K562 (cell line): ENCODE results near the gene TRIM27. TPM values are rescaled to one million over a fixed set of nuclear protein-coding genes. Genes with fewer than 3 reads are reported as not detected.
A peak's percentile ranks its signal among the peaks of the same experiment; 100 is the strongest.

Experiments
- ATAC-seq: fragments of 200-7000 bp; cut with Tn5 transposase; 3 replicates; pipeline ENCODE4 v1.9.1; 2020; ENCODE audit warnings: moderate library complexity
- BruUV-seq: library from RNA; stranded (reverse); fragments of 400-500 nt; replicated peaks from 2 replicates; lab custom pipeline; 2021; lab: Mats Ljungman, UMichigan
- CTCF ChIA-PET: fragments of 300-600 bp; formaldehyde crosslinking; extraction: SDS; loops from one replicate; lab custom pipeline; 2021; ENCODE audit warnings: low intra/inter-chr PET ratio; lab: Yijun Ruan, JAX
- POLR2A ChIA-PET: fragments of 300-600, 350-650 bp; sonication (Branson Sonifier 250); formaldehyde crosslinking; extraction: SDS; loops from one replicate; lab custom pipeline; 2021; ENCODE audit warnings: antibody characterized with exemption, inconsistent platforms; lab: Yijun Ruan, JAX
- DNase-seq, 4 experiments: peaks; one replicate each; pipeline versions ENCODE4 v3.0.0 to v3.0.0-alpha.2; 2011 to 2018; ENCODE audit warnings: low spot score in 3 of 4, mixed read lengths in 3 of 4; ENCODE audit errors: extremely low read depth in 1 of 4
- FAIRE-seq: peaks from 2 replicates; lab custom pipeline; 2011; peaks lifted over from hg19 to GRCh38; lab: Jason Lieb, UNC
- H2AFZ ChIP-seq: 2 replicates; pipeline ENCODE4 v1.6.0; 2011; ENCODE audit warnings: low read depth, low read length, control low read depth, inconsistent platforms
- H3K27ac ChIP-seq: fragments of 200-600 bp; 3 replicates; pipeline ENCODE4 v1.8.0; 2011; ENCODE audit warnings: low read depth, mild to moderate bottlenecking, control low read depth, inconsistent platforms, low read length, moderate library complexity, mixed read lengths; ENCODE audit errors: extremely low read depth
- H3K27me3 ChIP-seq, 2 experiments: fragments of 300-600 bp in 1 of 2; 2 replicates in 1 of 2; 3 replicates in 1 of 2; pipeline versions ENCODE4 v1.6.0 to v1.8.0; 2011; ENCODE audit warnings: inconsistent platforms in 2 of 2, low read length in 2 of 2, mild to moderate bottlenecking in 1 of 2, mixed read lengths in 1 of 2, moderate library complexity in 1 of 2; ENCODE audit not compliant: control insufficient read depth in 2 of 2, insufficient read depth in 2 of 2
- H3K36me3 ChIP-seq: fragments of 300-600 bp; 3 replicates; pipeline ENCODE4 v1.8.0; 2011; ENCODE audit warnings: mild to moderate bottlenecking, low read length, inconsistent platforms; ENCODE audit not compliant: control insufficient read depth, insufficient read depth
- H3K4me1 ChIP-seq, 2 experiments: fragments of 200-600 bp in 1 of 2; replicated peaks in 1 of 2; 2 replicates in 1 of 2; 3 replicates in 1 of 2; pipeline versions ENCODE4 v1.5.1 to v1.8.0; 2011; ENCODE audit warnings: inconsistent platforms in 2 of 2, low read length in 2 of 2, mild to moderate bottlenecking in 1 of 2, mixed read lengths in 1 of 2, moderate library complexity in 1 of 2; ENCODE audit not compliant: control insufficient read depth in 2 of 2, insufficient read depth in 2 of 2
- H3K4me2 ChIP-seq: 2 replicates; pipeline ENCODE4 v1.6.1; 2011; ENCODE audit warnings: low read length, control low read depth, inconsistent platforms, mixed read lengths; ENCODE audit not compliant: insufficient read depth
- H3K4me3 ChIP-seq: fragments of 200-600 bp; sonication (generic), shearing (Covaris generic); 2 replicates; pipeline ENCODE4 v1.5.1; 2016; ENCODE audit warnings: control low read depth, inconsistent platforms
- H3K79me2 ChIP-seq: fragments of 200-600 bp; 3 replicates; pipeline ENCODE4 v1.8.0; 2011; ENCODE audit warnings: low read length, inconsistent platforms; ENCODE audit not compliant: control insufficient read depth, insufficient read depth
- H3K9ac ChIP-seq, 2 experiments: 2 replicates each; pipeline versions ENCODE4 v1.6.0 to v1.6.1; 2011; ENCODE audit warnings: low read depth in 2 of 2, low read length in 2 of 2, control low read depth in 1 of 2, inconsistent platforms in 1 of 2, mild to moderate bottlenecking in 1 of 2, mixed read lengths in 1 of 2; ENCODE audit not compliant: insufficient read depth in 1 of 2
- H3K9me1 ChIP-seq: one replicate; pipeline ENCODE4 v1.6.0; 2011; ENCODE audit warnings: inconsistent platforms, mild to moderate bottlenecking, low read length, moderate library complexity; ENCODE audit not compliant: control insufficient read depth, insufficient read depth
- H3K9me3 ChIP-seq: replicated peaks from 2 replicates; pipeline ENCODE4 v1.5.1; 2011; ENCODE audit warnings: low read depth, low read length, inconsistent platforms; ENCODE audit not compliant: control insufficient read depth, insufficient read depth
- H4K20me1 ChIP-seq: replicated peaks from 2 replicates; pipeline ENCODE4 v1.6.1; 2011; ENCODE audit warnings: low read length, inconsistent platforms, mixed read lengths; ENCODE audit not compliant: control insufficient read depth, insufficient read depth
- C11orf30 ChIP-seq: fragments of 450-650 bp; IDR thresholded peaks from 2 replicates; pipeline ENCODE4 v1.6.1; 2016; ENCODE audit warnings: low read depth, mild to moderate bottlenecking
- CBFA2T2 ChIP-seq: fragments of 450-650 bp; conservative IDR thresholded peaks from 2 replicates; pipeline ENCODE4 v1.6.1; 2017; ENCODE audit warnings: mild to moderate bottlenecking
- CTBP1 ChIP-seq: fragments of 450-650 bp; IDR thresholded peaks from 2 replicates; pipeline ENCODE4 v1.6.1; 2016; ENCODE audit warnings: borderline replicate concordance
- DLX4 ChIP-seq: fragments of 250-450 bp; sonication (Bioruptor Pico); IDR thresholded peaks from 2 replicates; pipeline ENCODE4 v1.6.1; 2021; ENCODE audit warnings: mild to moderate bottlenecking
- ELF2 ChIP-seq: fragments of 250-450 bp; sonication (Bioruptor Pico); IDR thresholded peaks from 2 replicates; pipeline ENCODE4 v1.5.0; 2021; ENCODE audit warnings: mild to moderate bottlenecking
- ELK1 ChIP-seq: sonication (generic); formaldehyde crosslinking; IDR thresholded peaks from 2 replicates; pipeline ENCODE4 v1.8.1; 2022; ENCODE audit warnings: missing genetic modification reagents
- HLTF ChIP-seq: fragments of 450-650 bp; IDR thresholded peaks from 2 replicates; pipeline ENCODE4 v1.6.1; 2016
- KLF1 ChIP-seq: fragments of 450-650 bp; IDR thresholded peaks from 2 replicates; pipeline ENCODE4 v1.6.1; 2016; ENCODE audit warnings: missing genetic modification characterization, missing compliant biosample characterization
- NFIX ChIP-seq: fragments of 250-450 bp; sonication (Bioruptor Pico); IDR thresholded peaks from 2 replicates; pipeline ENCODE4 v1.4.0; 2020; ENCODE audit warnings: low read depth, mild to moderate bottlenecking, moderate library complexity
- PKNOX1 ChIP-seq: fragments of 450-650 bp; IDR thresholded peaks from 2 replicates; pipeline ENCODE4 v1.6.1; 2016
- RAD21 ChIP-seq, 2 experiments: fragments of 250-450 bp in 1 of 2; fragments of 450-650 bp in 1 of 2; sonication (Bioruptor Pico) in 1 of 2; formaldehyde crosslinking in 1 of 2; IDR thresholded peaks in 1 of 2; conservative IDR thresholded peaks in 1 of 2; 2 replicates each; pipeline versions ENCODE4 v1.4.0 to v1.8.0; 2020 to 2022; ENCODE audit warnings: mild to moderate bottlenecking in 2 of 2, moderate library complexity in 1 of 2
- SIN3A ChIP-seq, 2 experiments: fragments of 150-350 bp in 1 of 2; IDR thresholded peaks; 2 replicates each; pipeline ENCODE4 v1.6.1; 2011 to 2016; ENCODE audit warnings: borderline replicate concordance in 2 of 2, low read depth in 2 of 2, low read length in 2 of 2, mild to moderate bottlenecking in 2 of 2, moderate library complexity in 2 of 2; ENCODE audit not compliant: control insufficient read depth in 1 of 2
- SMARCE1 ChIP-seq: fragments of 450-650 bp; IDR thresholded peaks from 2 replicates; pipeline ENCODE4 v1.7.1; 2016; ENCODE audit warnings: mild to moderate bottlenecking
- SOX6 ChIP-seq: fragments of 450-650 bp; IDR thresholded peaks from 2 replicates; pipeline ENCODE4 v1.6.1; 2014; ENCODE audit warnings: mild to moderate bottlenecking
- SPI1 ChIP-seq: IDR thresholded peaks from 2 replicates; pipeline ENCODE4 v1.6.1; 2011; ENCODE audit warnings: low read depth, low read length, control low read depth, borderline replicate concordance
- STAT5B ChIP-seq: fragments of 250-450 bp; sonication (Bioruptor Pico); IDR thresholded peaks from 2 replicates; pipeline ENCODE4 v1.8.0; 2021; ENCODE audit warnings: mild to moderate bottlenecking, inconsistent platforms
- ZNF444 ChIP-seq: fragments of 250-450 bp; sonication (Bioruptor Pico); IDR thresholded peaks from 2 replicates; pipeline ENCODE4 v1.4.0; 2020; ENCODE audit warnings: mild to moderate bottlenecking, moderate library complexity
- WGBS: fragments of 100-300 bp; shearing (Covaris generic); methylation state at CpG from one replicate; pipeline ENCODE4 v1.1.6; 2016; ENCODE audit warnings: low coverage, mixed read lengths; ENCODE audit not compliant: insufficient coverage; ENCODE audit errors: missing lambda C conversion rate; 5-methylcytosine and 5-hydroxymethylcytosine counted together
- in situ Hi-C: fragments of 300-500 bp; cut with MboI; formaldehyde crosslinking; loops from 4 replicates; pipeline ENCODE4 v1.15.0; 2018; ENCODE audit warnings: inconsistent platforms, mixed read lengths
- intact Hi-C: fragments of 100-400 bp; cut with micrococcal nuclease; formaldehyde crosslinking; loops from 2 replicates; pipeline ENCODE4 v1.14.2; 2022
- polyA plus RNA-seq, 8 experiments: library from polyadenylated mRNA; depleted of rRNA in 4 of 8; stranded (reverse) in 5 of 8; unstranded in 3 of 8; fragments of >200 nt; fragmentation: Nextera tagmentation in 2 of 8; fragmentation: Illumina TruSeq in 1 of 8; extraction: Ambion mirVana in 2 of 8; extraction: Trizol in 1 of 8; gene quantifications; 2 replicates each; pipeline versions ENCODE4 v1.2.1 to v1.2.3, GENCODE V29; 2011 to 2014; ENCODE audit warnings: inconsistent platforms in 1 of 8, missing spikeins in 1 of 8
- total RNA-seq, 7 experiments: library from RNA; depleted of rRNA in 6 of 7; stranded (reverse); fragments of >200 nt in 6 of 7; fragmentation: Illumina TruSeq in 2 of 7; extraction: Trizol in 2 of 7; gene quantifications; 2 replicates each; pipeline versions ENCODE4 v1.2.1 to v1.2.3, GENCODE V29; 2011 to 2021; ENCODE audit warnings: low replicate concordance in 1 of 7
- TF ChIP-seq, protein P1 (sequence below): fragments of 450-650 bp; IDR thresholded peaks from 2 replicates; pipeline ENCODE4 v1.6.1; 2016; ENCODE audit warnings: mild to moderate bottlenecking

TRIM27 gene
- total and polyA plus RNA-seq, 9 of the 15 experiments (the other 6 are each of a cell fraction or from before 2014, with no cell fraction given), result 37.7 to 235 (median 122) TPM

DNA sequence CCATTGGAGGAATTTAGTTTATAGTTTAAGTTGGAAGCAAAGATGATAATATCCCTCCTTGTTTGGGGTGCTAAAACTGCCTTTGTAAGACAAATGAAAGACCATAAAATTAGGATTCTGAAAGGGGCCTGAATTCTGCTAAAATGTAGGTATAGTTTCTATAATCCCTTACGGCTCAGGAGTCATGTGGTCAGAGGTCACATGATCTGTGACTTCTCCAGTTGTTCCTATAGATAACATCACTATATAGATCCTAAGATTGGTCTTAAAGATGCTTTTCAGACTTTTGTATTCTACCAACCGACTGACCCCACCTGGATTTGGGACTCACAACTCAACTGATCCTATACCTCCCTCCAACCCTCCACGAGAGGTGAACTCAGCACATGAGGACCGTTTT lies 44.7 kb upstream of the TRIM27 start (continued):
- TF ChIP-seq, protein P1, sequence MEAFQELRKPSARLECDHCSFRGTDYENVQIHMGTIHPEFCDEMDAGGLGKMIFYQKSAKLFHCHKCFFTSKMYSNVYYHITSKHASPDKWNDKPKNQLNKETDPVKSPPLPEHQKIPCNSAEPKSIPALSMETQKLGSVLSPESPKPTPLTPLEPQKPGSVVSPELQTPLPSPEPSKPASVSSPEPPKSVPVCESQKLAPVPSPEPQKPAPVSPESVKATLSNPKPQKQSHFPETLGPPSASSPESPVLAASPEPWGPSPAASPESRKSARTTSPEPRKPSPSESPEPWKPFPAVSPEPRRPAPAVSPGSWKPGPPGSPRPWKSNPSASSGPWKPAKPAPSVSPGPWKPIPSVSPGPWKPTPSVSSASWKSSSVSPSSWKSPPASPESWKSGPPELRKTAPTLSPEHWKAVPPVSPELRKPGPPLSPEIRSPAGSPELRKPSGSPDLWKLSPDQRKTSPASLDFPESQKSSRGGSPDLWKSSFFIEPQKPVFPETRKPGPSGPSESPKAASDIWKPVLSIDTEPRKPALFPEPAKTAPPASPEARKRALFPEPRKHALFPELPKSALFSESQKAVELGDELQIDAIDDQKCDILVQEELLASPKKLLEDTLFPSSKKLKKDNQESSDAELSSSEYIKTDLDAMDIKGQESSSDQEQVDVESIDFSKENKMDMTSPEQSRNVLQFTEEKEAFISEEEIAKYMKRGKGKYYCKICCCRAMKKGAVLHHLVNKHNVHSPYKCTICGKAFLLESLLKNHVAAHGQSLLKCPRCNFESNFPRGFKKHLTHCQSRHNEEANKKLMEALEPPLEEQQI, result peak; percentile 26; the same call in 1 of the 2 replicates
- no peak for TF ChIP-seq KLF1 (tag)
- peak; percentile 30 for TF ChIP-seq CBFA2T2
- TF ChIP-seq ZNF444 (CRISPR knock-in tag), result no peak
- TF ChIP-seq C11orf30, result no peak

DNA sequence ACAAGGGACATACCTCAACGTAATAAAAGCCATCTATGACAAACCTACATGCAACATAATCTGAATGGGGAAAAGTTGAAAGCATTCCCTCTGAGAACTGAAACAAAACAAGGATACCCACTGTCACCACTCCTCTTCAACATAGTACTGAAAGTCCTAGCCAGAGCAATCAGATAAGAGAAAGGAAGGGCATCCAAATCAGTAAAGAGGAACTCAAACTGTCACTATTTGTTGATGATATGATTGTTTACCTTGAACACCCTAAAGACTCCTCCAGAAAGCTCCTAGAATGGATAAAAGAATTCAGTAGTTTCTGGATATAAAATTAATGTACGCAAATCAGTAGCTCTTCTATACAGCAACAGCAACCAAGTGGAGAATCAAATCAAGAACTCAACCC lies 41.9 kb upstream of the TRIM27 start:
- ChIA-PET POLR2A (no interaction called here), CTCF (no interaction called here)
- intact Hi-C loops, result no loop called here
- H3K27me3 ChIP-seq, result no peaks in the 10 kb centered on the region
- H3K9ac ChIP-seq, result no peak overlapping the region
- in situ Hi-C loops, result no loop called here
- peaks cover 23% of the 10 kb centered on the region for H3K9me3 ChIP-seq
- H2AFZ ChIP-seq, result no peak overlapping the region
- H3K4me2 ChIP-seq, result no peak overlapping the region
- no peaks in the 10 kb centered on the region for H3K9me1 ChIP-seq
- H3K36me3 ChIP-seq, result no peaks in the 10 kb centered on the region
- H3K79me2 ChIP-seq, result no peaks in the 10 kb centered on the region
- H4K20me1 ChIP-seq, result no peaks in the 10 kb centered on the region
- WGBS, result 61% methylated on average over 2 of the region's 2 CpGs
- FAIRE-seq (no peak), DNase-seq (no peak), ATAC-seq (no peak)
- H3K4me1 ChIP-seq, result peaks cover 11 to 14% of the 10 kb centered on the region in 2 experiments
- H3K4me3 ChIP-seq, result no peak overlapping the region
- BruUV-seq, result no TSS peak
- no peak overlapping the region for H3K27ac ChIP-seq
- TF ChIP-seq ELF2 (0 out of 2 replicates have a peak, but pooled peaks have one; percentile 19), CTBP1 (peak; percentile 64; the same call in 1 of the 2 replicates), SOX6 (peak; percentile 54; the same call in 1 of the 2 replicates), SPI1 (peak; percentile 33; the same call in 1 of the 2 replicates), SMARCE1 (peak; percentile 38; the same call in 1 of the 2 replicates), RAD21 (CRISPR knock-in tag; conservative IDR thresholded peaks at IDR 0.05 in 1 of 2, IDR thresholded peaks at IDR 0.05 in 1 of 2) (0 out of 4 replicates have a peak, but pooled peaks of 1 of the 2 experiments have one; percentile 6), ELK1 (no peak), STAT5B (CRISPR knock-in tag) (no peak), PKNOX1 (peak; percentile 45; the same call in 1 of the 2 replicates), DLX4 (no peak), NFIX (CRISPR knock-in tag) (no peak), HLTF (no peak), SIN3A (IDR thresholded peaks at IDR 0.05; ENCODE audit: borderline replicate concordance in 2 of 2, control insufficient read depth in 1 of 2, low read depth in 2 of 2, low read length in 2 of 2) (no peak)
